H1 (cell line): ENCODE measurements around the gene CXCR3. TPM values are rescaled to one million over a fixed set of nuclear protein-coding genes. Genes with fewer than 3 reads are reported as not detected.

Source experiments
- CTCF ChIA-PET: fragments of 300-600 bp; sonication (Branson Sonifier 250); formaldehyde crosslinking; loops from one replicate; lab custom pipeline; 2021; ENCODE audit not compliant: partially characterized antibody; lab: Charles Lee
- POLR2A ChIA-PET: fragments of 300-600 bp; sonication (Branson Sonifier 250); formaldehyde crosslinking; loops from one replicate; lab custom pipeline; 2021; ENCODE audit warnings: inconsistent platforms; ENCODE audit not compliant: partially characterized antibody; lab: Charles Lee
- DNase-seq, 2 experiments: peaks; one replicate each; pipeline versions ENCODE4 v3.0.0 to v3.0.0-alpha.2; 2010 to 2022; ENCODE audit warnings: low spot score in 2 of 2, low read depth in 1 of 2, mixed read lengths in 1 of 2
- FAIRE-seq: peaks from 2 replicates; lab custom pipeline; 2011; peaks lifted over from hg19 to GRCh38; lab: Jason Lieb, UNC
- H2AFZ ChIP-seq: 2 replicates; pipeline ENCODE4 v1.8.1; 2012; ENCODE audit warnings: low read length, inconsistent platforms
- H2AK5ac ChIP-seq: 2 replicates; pipeline ENCODE4 v1.6.1; 2013; ENCODE audit warnings: low read depth, low read length
- H2BK120ac ChIP-seq: replicated peaks from 2 replicates; pipeline ENCODE3; 2013; ENCODE audit warnings: low read depth, low read length, inconsistent platforms
- H2BK12ac ChIP-seq: 2 replicates; pipeline ENCODE4 v1.6.1; 2013; ENCODE audit warnings: low read depth, low read length
- H2BK15ac ChIP-seq: 2 replicates; pipeline ENCODE4 v1.6.1; 2013; ENCODE audit warnings: low read length
- H2BK20ac ChIP-seq: 2 replicates; pipeline ENCODE4 v1.6.1; 2013; ENCODE audit warnings: low read length
- H2BK5ac ChIP-seq: 2 replicates; pipeline ENCODE4 v1.6.1; 2013; ENCODE audit warnings: low read depth, low read length
- H3K14ac ChIP-seq: 2 replicates; pipeline ENCODE4 v1.6.1; 2013; ENCODE audit warnings: inconsistent platforms; ENCODE audit not compliant: insufficient read length
- H3K18ac ChIP-seq: 2 replicates; pipeline ENCODE4 v1.6.1; 2013; ENCODE audit warnings: low read length; ENCODE audit errors: extremely low read depth
- H3K23ac ChIP-seq: 2 replicates; pipeline ENCODE4 v1.6.1; 2013; ENCODE audit warnings: inconsistent platforms; ENCODE audit not compliant: insufficient read length
- H3K23me2 ChIP-seq: 2 replicates; pipeline ENCODE4 v1.6.1; 2013; ENCODE audit warnings: low read depth, low read length
- H3K27ac ChIP-seq: 2 replicates; pipeline ENCODE4 v1.6.1; 2011; ENCODE audit warnings: low read depth, low read length, inconsistent platforms
- H3K27me3 ChIP-seq, 4 experiments: replicated peaks in 1 of 4; 1 replicate in 1 of 4; 2 replicates in 3 of 4; pipeline versions ENCODE4 v1.6.1 to v1.8.1; 2011 to 2013; ENCODE audit warnings: low read length in 3 of 4, mild to moderate bottlenecking in 3 of 4, inconsistent platforms in 2 of 4, mixed read lengths in 2 of 4, moderate library complexity in 1 of 4; ENCODE audit not compliant: control insufficient read depth in 3 of 4, insufficient read depth in 3 of 4; ENCODE audit errors: extremely low read depth in 1 of 4
- H3K36me3 ChIP-seq, 4 experiments: 2 replicates each; pipeline versions ENCODE4 v1.6.1 to v1.8.1; 2011 to 2013; ENCODE audit warnings: mild to moderate bottlenecking in 4 of 4, low read length in 3 of 4, moderate library complexity in 2 of 4, control low read depth in 1 of 4, inconsistent platforms in 1 of 4; ENCODE audit not compliant: insufficient read depth in 4 of 4, control insufficient read depth in 2 of 4
- H3K4ac ChIP-seq: replicated peaks from 2 replicates; pipeline ENCODE3; 2013; ENCODE audit warnings: low read length, low read depth, mixed read lengths, inconsistent platforms; ENCODE audit not compliant: insufficient read length
- H3K4me1 ChIP-seq, 4 experiments: replicated peaks in 1 of 4; 1 replicate in 1 of 4; 2 replicates in 3 of 4; pipeline versions ENCODE4 v1.6.1 to v1.8.1; 2011 to 2013; ENCODE audit warnings: low read length in 3 of 4, inconsistent platforms in 2 of 4, mixed read lengths in 1 of 4; ENCODE audit not compliant: insufficient read depth in 4 of 4, control insufficient read depth in 3 of 4
- H3K4me2 ChIP-seq, 2 experiments: 2 replicates each; pipeline versions ENCODE4 v1.6.1 to v1.8.1; 2011 to 2013; ENCODE audit warnings: low read depth in 2 of 2, low read length in 2 of 2, control low read depth in 1 of 2, inconsistent platforms in 1 of 2, mild to moderate bottlenecking in 1 of 2; ENCODE audit not compliant: insufficient read depth in 1 of 2
- H3K4me3 ChIP-seq, 4 experiments: fragments of 200-600, 300-600 bp in 1 of 4; sonication (generic), shearing (Covaris generic), sonication (Bioruptor Twin) in 1 of 4; 2 replicates each; pipeline versions ENCODE4 v1.5.1 to v1.8.1; 2011 to 2016; ENCODE audit warnings: low read length in 4 of 4, low read depth in 3 of 4, control low read depth in 2 of 4, inconsistent platforms in 2 of 4, mild to moderate bottlenecking in 2 of 4, mixed read lengths in 1 of 4, moderate library complexity in 1 of 4; ENCODE audit not compliant: insufficient read depth in 2 of 4; ENCODE audit errors: extremely low read depth in 1 of 4
- H3K56ac ChIP-seq: replicated peaks from 2 replicates; pipeline ENCODE3; 2013; ENCODE audit warnings: low read depth, mild to moderate bottlenecking, mixed read lengths, low read length, inconsistent platforms; ENCODE audit not compliant: insufficient read length
- H3K79me1 ChIP-seq: 2 replicates; pipeline ENCODE4 v1.6.1; 2013; ENCODE audit warnings: low read depth, low read length, control low read depth
- H3K79me2 ChIP-seq, 2 experiments: 2 replicates each; pipeline versions ENCODE4 v1.6.1 to v1.8.1; 2012 to 2013; ENCODE audit warnings: low read length in 2 of 2, mild to moderate bottlenecking in 2 of 2, inconsistent platforms in 1 of 2; ENCODE audit not compliant: insufficient read depth in 2 of 2, control insufficient read depth in 1 of 2
- H3K9ac ChIP-seq, 4 experiments: replicated peaks in 1 of 4; 1 replicate in 1 of 4; 2 replicates in 3 of 4; pipeline versions ENCODE4 v1.6.1 to v1.8.1; 2011 to 2013; ENCODE audit warnings: low read depth in 3 of 4, low read length in 3 of 4, control low read depth in 2 of 4, mild to moderate bottlenecking in 2 of 4, moderate library complexity in 2 of 4, inconsistent platforms in 1 of 4; ENCODE audit errors: extremely low read depth in 1 of 4
- H3K9me3 ChIP-seq, 2 experiments: 2 replicates each; pipeline versions ENCODE4 v1.6.1 to v1.8.1; 2012 to 2013; ENCODE audit warnings: mild to moderate bottlenecking in 2 of 2, moderate library complexity in 2 of 2, control low read depth in 1 of 2, inconsistent platforms in 1 of 2, low read depth in 1 of 2, low read length in 1 of 2, mixed read lengths in 1 of 2; ENCODE audit not compliant: insufficient read depth in 2 of 2
- H4K20me1 ChIP-seq, 2 experiments: replicated peaks in 1 of 2; 2 replicates each; pipeline versions ENCODE3 to v1.8.1; 2011 to 2013; ENCODE audit warnings: inconsistent platforms in 2 of 2, low read length in 2 of 2, mild to moderate bottlenecking in 1 of 2; ENCODE audit not compliant: insufficient read depth in 2 of 2, control insufficient read depth in 1 of 2
- H4K5ac ChIP-seq: 2 replicates; pipeline ENCODE4 v1.6.1; 2013; ENCODE audit warnings: low read length, low read depth, mixed read lengths, inconsistent platforms; ENCODE audit not compliant: insufficient read length
- H4K8ac ChIP-seq: 2 replicates; pipeline ENCODE4 v1.8.0; 2013; ENCODE audit warnings: mild to moderate bottlenecking, moderate library complexity, low read length, inconsistent platforms; ENCODE audit not compliant: insufficient read depth; ENCODE audit errors: extremely low read depth
- H4K91ac ChIP-seq: replicated peaks from 2 replicates; pipeline ENCODE3; 2013; ENCODE audit warnings: low read length, mixed read lengths, inconsistent platforms; ENCODE audit not compliant: insufficient read length
- NANOG ChIP-seq: IDR thresholded peaks from 2 replicates; pipeline ENCODE4 v1.6.1; 2011; ENCODE audit warnings: low read length, low read depth, mild to moderate bottlenecking, inconsistent platforms; ENCODE audit not compliant: insufficient read depth, poor library complexity, severe bottlenecking
- SAP30 ChIP-seq: fragments of 300-600 bp; sonication (generic); IDR thresholded peaks from 2 replicates; pipeline ENCODE4 v1.7.1; 2012; ENCODE audit warnings: low read length, moderate library complexity, mild to moderate bottlenecking, inconsistent platforms; ENCODE audit not compliant: insufficient read depth, insufficient replicate concordance
- WGBS, 2 experiments: shearing (Covaris generic) in 1 of 2; methylation state at CpG; one replicate each; pipeline versions ENCODE4 v1.1.6 to v1.1.7; 2013 to 2015; ENCODE audit warnings: low lambda C conversion rate in 2 of 2, mixed read lengths in 2 of 2, inconsistent platforms in 1 of 2, low coverage in 1 of 2, missing lambda C conversion rate in 1 of 2; ENCODE audit not compliant: insufficient replicate concordance in 2 of 2, insufficient coverage in 1 of 2, insufficient read length in 1 of 2; ENCODE audit errors: extremely low coverage in 1 of 2, missing lambda C conversion rate in 1 of 2; 5-methylcytosine and 5-hydroxymethylcytosine counted together
- polyA plus RNA-seq, 7 experiments: library from polyadenylated mRNA; depleted of rRNA in 3 of 7; stranded (reverse) in 5 of 7; unstranded in 2 of 7; fragments of >200 nt in 5 of 7; fragments of 200-250 nt in 2 of 7; gene quantifications; 1 replicate in 5 of 7; 2 replicates in 1 of 7; 4 replicates in 1 of 7; pipeline versions ENCODE4 v1.2.1 to v1.2.3, GENCODE V29; 2011 to 2013; ENCODE audit warnings: missing spikeins in 2 of 7, mixed read lengths in 2 of 7
- total RNA-seq: library from RNA; stranded (reverse); fragmentation: NEBNext Ultra II Directional; extraction: Animal tissue kit (Norgen Biotek cat#: 25700); gene quantifications from 2 replicates; pipeline ENCODE4 v1.2.1, GENCODE V29; 2021

The CXCR3 gene
- total and polyA plus RNA-seq, 2 of the 8 experiments (the other 6 are each of a cell fraction or from before 2014, with no cell fraction given): not detected

GRCh38 chrX:71632923-71633657, 14.8 kb upstream of the CXCR3 start:
- no peak for TF ChIP-seq NANOG
- TF ChIP-seq SAP30: no peak
- H3K14ac ChIP-seq: no peak overlapping the region
- no peak overlapping the region for H3K9ac ChIP-seq
- no peak overlapping the region for H3K56ac ChIP-seq
- H3K4me1 ChIP-seq: no peaks in the 10 kb centered on the region
- H2AK5ac ChIP-seq: no peak overlapping the region
- no peak overlapping the region for H3K18ac ChIP-seq
- no peak overlapping the region for H2BK15ac ChIP-seq
- no peak overlapping the region for H3K23ac ChIP-seq
- no peak overlapping the region for H2BK12ac ChIP-seq
- H3K79me2 ChIP-seq: no peaks in the 10 kb centered on the region
- H2BK5ac ChIP-seq: no peak overlapping the region
- no peak overlapping the region for H3K4me2 ChIP-seq
- no peak overlapping the region for H2BK120ac ChIP-seq
- H3K4me3 ChIP-seq: no peak overlapping the region
- POLR2A ChIA-PET: no interaction called here
- H3K9me3 ChIP-seq: no peaks in the 10 kb centered on the region
- H3K4ac ChIP-seq: no peak overlapping the region
- no peaks in the 10 kb centered on the region for H4K20me1 ChIP-seq
- no peak overlapping the region for H4K5ac ChIP-seq
- CTCF ChIA-PET: interaction anchor here (3.8 kb wide), 1 partner anchor 10 kb away, joined by 17 read pairs; no protein-coding TSS in a partner anchor
- no peaks in the 10 kb centered on the region for H3K27me3 ChIP-seq
- no peaks in the 10 kb centered on the region for H3K36me3 ChIP-seq
- H4K8ac ChIP-seq: no peak overlapping the region
- DNase-seq (no peak), FAIRE-seq (no peak)
- no peaks in the 10 kb centered on the region for H3K79me1 ChIP-seq
- no peaks in the 10 kb centered on the region for H3K23me2 ChIP-seq
- H4K91ac ChIP-seq: no peak overlapping the region
- WGBS, 2 experiments: 93% methylated on average over 9 of the region's 10 CpGs; no CpG with 5 or more reads in 1 of the 2 experiments
- no peak overlapping the region for H3K27ac ChIP-seq
- H2BK20ac ChIP-seq: no peak overlapping the region
- H2AFZ ChIP-seq: no peak overlapping the region
